ENCODE measurements around the gene TMEM256. TPM values are rescaled to one million over a fixed set of nuclear protein-coding genes. Genes with fewer than 3 reads are reported as not detected.

TMEM256 gene
- total and polyA plus RNA-seq, 2 donors (not counting 3 experiments of a cell fraction or from before 2014, with no cell fraction given): 67.4 to 148 TPM

GRCh38 chr17:7440834-7441195, 36.9 kb upstream of the TMEM256 start:
- CTCF ChIA-PET: interaction anchor here (0.6 to 3.0 kb wide), 10 partner anchors 8 to 120 kb away, joined by 3 to 17 read pairs (median 3); partner anchors contain the start of gene PLSCR3
- Histone ChIP-seq H3K27me3 (ENCODE audit: control insufficient read depth in 2 of 2, insufficient read depth in 2 of 2, low read length in 2 of 2) (peaks cover 22 to 30% of the 10 kb centered on the region in 2 experiments), H3K9me3 (replicated peaks; ENCODE audit: control insufficient read depth, insufficient read depth, low read length) (no peaks in the 10 kb centered on the region), H3K27ac (ENCODE audit: insufficient read depth, low read depth, low read length) (no peak overlapping the region), H2AFZ (ENCODE audit: low read depth, low read length) (no peak overlapping the region), H4K20me1 (replicated peaks; ENCODE audit: control insufficient read depth, extremely low read depth, insufficient read depth, low read length) (no peaks in the 10 kb centered on the region), H3K36me3 (ENCODE audit: control insufficient read depth in 2 of 2, extremely low read depth in 1 of 2, insufficient read depth in 2 of 2, low read length in 2 of 2) (no peaks in the 10 kb centered on the region), H3K4me3 (replicated peaks in 1 of 3; ENCODE audit: insufficient read depth in 1 of 3, low read depth in 1 of 3, low read length in 3 of 3) (peak overlapping the region in 1 of 3 experiments; percentile 30), H3K4me1 (ENCODE audit: control insufficient read depth, extremely low read depth, insufficient read depth, low read length) (peaks cover 28% of the 10 kb centered on the region), H3K79me2 (ENCODE audit: control insufficient read depth, insufficient read depth, low read length) (no peaks in the 10 kb centered on the region), H3K9ac (replicated peaks; ENCODE audit: extremely low read depth, insufficient read depth, low read length) (no peak overlapping the region), H3K4me2 (ENCODE audit: insufficient read depth, low read length) (peak overlapping the region; percentile 43), H3K9me1 (replicated peaks; ENCODE audit: control insufficient read depth, extremely low read depth, insufficient read depth, low read length) (no peaks in the 10 kb centered on the region)
- peak; percentile 62 for FAIRE-seq
- intact Hi-C loops (cut with micrococcal nuclease) (no loop called here), dilution Hi-C loops (cut with MboI; ENCODE audit: extremely low pct_ligation_motif_present, low sequenced_read_pairs) (no loop called here)
- peak; percentile 22 for DNase-seq (ENCODE audit: low read depth, low spot score)
- no peak for TF ChIP-seq JUN (IDR thresholded peaks at IDR 0.05; ENCODE audit: borderline replicate concordance, insufficient read depth, insufficient read length, low read depth)
- TF ChIP-seq POLR2AphosphoS5 (IDR thresholded peaks at IDR 0.05; ENCODE audit: insufficient read depth, low read depth, low read length): no peak
- TF ChIP-seq CTCF (IDR thresholded peaks at IDR 0.05; ENCODE audit: extremely low read depth in 1 of 2, insufficient read depth in 1 of 2, low read depth in 1 of 2, low read length in 2 of 2): no peak
- TF ChIP-seq GATA2 (IDR thresholded peaks at IDR 0.05; ENCODE audit: insufficient read depth, insufficient read length, low read depth, low read length): no peak
- TF ChIP-seq FOS (IDR thresholded peaks at IDR 0.05; ENCODE audit: borderline replicate concordance, insufficient read depth, low read length): no peak
- TF ChIP-seq MAX (IDR thresholded peaks at IDR 0.05; ENCODE audit: insufficient read depth, insufficient read length): no peak
- no peak for TF ChIP-seq POLR2A (IDR thresholded peaks at IDR 0.05; ENCODE audit: low read depth, low read length)
- no peak for TF ChIP-seq MYC (IDR thresholded peaks at IDR 0.05; ENCODE audit: low read depth, low read length)
- no peak for TF ChIP-seq EZH2 (IDR thresholded peaks at IDR 0.05; ENCODE audit: borderline replicate concordance, low read depth, low read length, severe bottlenecking)
- BruUV-seq (replicated peaks): no TSS peak
- POLR2A ChIA-PET: interaction anchor here (0.6 to 1.6 kb wide), 4 partner anchors 38 to 133 kb away, joined by 3 to 6 read pairs (median 4); partner anchors contain the start of genes POLR2A and ZBTB4

Measured in endothelial cell of umbilical vein (primary cell).